Hepatocyte (in vitro differentiated cells): Measurements from ENCODE around the gene TRRAP.

ENCODE experiments used
- EZH2phosphoT487 ChIP-seq: fragments of 200-600 bp; sonication (generic); IDR thresholded peaks from one replicate; pipeline ENCODE4 v1.6.1; 2018; ENCODE audit warnings: antibody characterized with exemption, mild to moderate bottlenecking, low read depth, moderate library complexity; ENCODE audit not compliant: unreplicated experiment, severe bottlenecking
- TF ChIP-seq, protein P1 (sequence below): fragments of 200-600 bp; sonication (generic); IDR thresholded peaks from 2 replicates; pipeline ENCODE4 v1.5.1; 2016; ENCODE audit warnings: antibody characterized with exemption, mild to moderate bottlenecking; ENCODE audit not compliant: poor library complexity

DNA sequence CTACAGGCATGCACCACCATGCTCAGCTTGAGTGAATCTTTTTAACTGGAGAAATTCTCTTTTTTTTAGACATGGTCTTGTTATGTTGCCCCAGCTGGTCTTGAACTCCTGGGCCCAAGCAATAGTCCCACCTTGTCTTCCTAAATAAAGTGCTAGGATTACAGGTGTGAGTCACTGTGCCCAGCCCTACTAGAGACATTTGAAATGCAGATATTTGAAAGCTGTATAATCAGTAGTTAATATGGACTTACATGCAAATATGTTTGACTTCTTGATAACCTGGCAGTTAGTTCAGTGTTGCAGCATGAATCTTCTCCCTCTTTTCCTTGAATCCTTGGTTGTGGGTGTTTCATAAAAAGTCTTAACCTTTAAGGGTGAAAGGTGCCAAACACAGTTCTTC, 8.7 kb downstream of the TRRAP start:
- TF ChIP-seq, protein P1, sequence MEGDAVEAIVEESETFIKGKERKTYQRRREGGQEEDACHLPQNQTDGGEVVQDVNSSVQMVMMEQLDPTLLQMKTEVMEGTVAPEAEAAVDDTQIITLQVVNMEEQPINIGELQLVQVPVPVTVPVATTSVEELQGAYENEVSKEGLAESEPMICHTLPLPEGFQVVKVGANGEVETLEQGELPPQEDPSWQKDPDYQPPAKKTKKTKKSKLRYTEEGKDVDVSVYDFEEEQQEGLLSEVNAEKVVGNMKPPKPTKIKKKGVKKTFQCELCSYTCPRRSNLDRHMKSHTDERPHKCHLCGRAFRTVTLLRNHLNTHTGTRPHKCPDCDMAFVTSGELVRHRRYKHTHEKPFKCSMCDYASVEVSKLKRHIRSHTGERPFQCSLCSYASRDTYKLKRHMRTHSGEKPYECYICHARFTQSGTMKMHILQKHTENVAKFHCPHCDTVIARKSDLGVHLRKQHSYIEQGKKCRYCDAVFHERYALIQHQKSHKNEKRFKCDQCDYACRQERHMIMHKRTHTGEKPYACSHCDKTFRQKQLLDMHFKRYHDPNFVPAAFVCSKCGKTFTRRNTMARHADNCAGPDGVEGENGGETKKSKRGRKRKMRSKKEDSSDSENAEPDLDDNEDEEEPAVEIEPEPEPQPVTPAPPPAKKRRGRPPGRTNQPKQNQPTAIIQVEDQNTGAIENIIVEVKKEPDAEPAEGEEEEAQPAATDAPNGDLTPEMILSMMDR: no peak
- no peak for TF ChIP-seq EZH2phosphoT487
